Activated T-cell treated with anti-CD3 and anti-CD28 coated beads, Interleukin-2, amount 50 U/mL, for 1 hour (primary cell): ENCODE results near the gene FAF2.
"Not testable (repeated sequence)": the region's sequence is repeated elsewhere in the genome, so short reads cannot be mapped to it uniquely, and the experiment has no call there.

Source experiments
- DNase-seq: peaks from one replicate; pipeline ENCODE4 v3.0.0-alpha.2; 2020

FAF2 gene

DNA sequence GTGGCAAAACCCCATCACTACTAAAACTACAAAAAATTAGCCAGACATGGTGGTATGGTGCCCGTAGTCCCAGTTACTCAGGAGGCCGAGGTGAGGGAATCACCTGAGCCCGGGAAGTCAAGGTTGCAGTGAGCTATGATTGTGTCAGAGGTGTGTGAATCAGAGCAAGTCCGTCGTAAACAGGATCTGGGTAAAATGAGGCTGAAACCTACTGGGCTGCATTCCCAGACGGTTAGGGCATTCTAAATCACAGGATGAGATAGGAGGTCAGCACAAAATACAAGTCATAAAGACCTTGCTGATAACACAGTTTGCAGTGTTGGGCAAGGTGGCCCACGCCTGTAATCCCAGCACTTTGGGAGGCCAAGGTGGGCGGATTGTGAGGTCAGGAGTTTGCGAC is 29.9 kb upstream of the FAF2 start:
- no peak for DNase-seq

DNA sequence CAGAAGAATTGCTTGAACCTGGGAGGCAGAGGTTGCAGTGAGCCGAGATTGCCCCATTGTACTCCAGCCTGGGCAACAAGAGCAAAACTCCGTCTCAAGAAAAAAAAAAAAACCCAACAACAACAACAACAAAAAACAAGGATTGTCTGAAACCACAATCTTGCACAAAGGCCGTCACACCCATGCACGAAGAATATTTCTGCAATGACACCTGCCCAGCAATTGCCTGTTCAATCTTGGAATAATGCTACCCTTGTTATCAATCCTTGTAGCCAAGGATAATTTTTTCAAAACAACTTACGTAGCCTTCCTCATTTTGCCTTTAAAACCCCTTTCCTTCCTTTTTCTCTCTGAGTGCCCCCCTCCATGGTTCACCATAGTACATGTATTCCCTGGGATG is 28.1 kb upstream of the FAF2 start:
- DNase-seq = no peak

DNA sequence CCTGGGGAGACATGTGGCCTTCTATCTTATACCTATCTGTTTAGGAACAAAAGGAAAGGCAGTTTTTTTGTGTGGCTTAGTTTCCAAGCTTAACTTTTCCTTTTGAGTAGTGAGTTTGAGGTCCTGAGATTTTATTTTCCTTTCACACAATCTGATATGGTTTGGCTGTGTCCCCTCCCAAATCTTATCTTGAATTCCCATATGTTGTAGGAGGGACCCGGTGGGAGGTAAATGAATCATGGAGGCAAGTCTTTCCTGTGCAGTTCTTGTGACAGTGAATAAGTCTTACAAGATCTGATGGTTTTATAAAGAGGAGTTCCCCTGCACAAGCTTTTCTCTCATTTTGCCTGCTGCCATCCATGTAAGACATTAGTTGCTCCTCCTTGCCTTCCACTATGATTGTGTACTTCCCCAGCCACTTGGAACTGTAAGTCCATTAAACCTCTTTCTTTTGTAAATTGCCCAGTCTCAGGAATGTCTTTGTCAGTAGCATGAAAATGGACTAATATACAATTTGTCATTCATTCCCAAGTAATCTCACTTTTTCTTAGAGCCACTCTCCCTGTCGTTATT is 27.1 kb upstream of the FAF2 start:
- no peak for DNase-seq

DNA sequence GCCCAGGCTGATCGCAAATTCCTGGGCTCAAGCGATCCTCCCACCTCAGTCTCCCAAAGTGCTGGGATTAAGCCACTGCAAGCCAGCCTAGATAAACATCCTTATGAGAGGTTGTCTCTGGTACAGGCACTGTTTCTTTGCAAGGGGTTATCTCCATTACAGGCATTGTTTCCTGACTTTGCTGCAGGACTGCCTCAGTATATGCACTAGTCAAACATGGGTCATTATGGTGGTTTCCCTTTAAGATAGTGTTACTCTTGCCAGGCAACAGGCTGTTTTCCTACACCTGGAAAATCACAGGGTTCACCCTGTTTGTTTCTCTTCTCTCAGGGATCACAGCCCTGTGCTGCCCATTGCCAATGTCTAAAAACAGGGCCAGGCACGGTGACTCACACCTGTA is 24.0 kb upstream of the FAF2 start:
- no peak for DNase-seq

DNA sequence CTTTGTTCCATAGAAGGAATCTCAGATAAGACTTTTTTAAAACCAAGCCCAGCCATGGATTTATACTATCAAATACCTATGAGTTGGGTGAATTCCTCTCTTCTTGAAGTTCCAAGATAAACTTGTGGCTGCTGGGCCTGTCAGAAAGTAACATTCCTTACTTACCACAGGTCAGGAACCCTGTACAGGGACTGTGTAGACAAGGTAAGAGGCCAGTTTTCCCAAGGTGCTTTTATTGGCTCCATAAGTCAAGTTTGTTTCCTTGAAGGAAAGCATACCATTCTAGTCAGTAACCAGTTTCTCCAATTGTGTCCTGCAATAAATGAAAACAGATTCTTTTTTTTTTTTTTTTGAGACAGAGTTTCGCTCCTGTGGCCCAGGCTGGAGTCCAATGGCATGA is 23.0 kb upstream of the FAF2 start:
- no peak for DNase-seq

DNA sequence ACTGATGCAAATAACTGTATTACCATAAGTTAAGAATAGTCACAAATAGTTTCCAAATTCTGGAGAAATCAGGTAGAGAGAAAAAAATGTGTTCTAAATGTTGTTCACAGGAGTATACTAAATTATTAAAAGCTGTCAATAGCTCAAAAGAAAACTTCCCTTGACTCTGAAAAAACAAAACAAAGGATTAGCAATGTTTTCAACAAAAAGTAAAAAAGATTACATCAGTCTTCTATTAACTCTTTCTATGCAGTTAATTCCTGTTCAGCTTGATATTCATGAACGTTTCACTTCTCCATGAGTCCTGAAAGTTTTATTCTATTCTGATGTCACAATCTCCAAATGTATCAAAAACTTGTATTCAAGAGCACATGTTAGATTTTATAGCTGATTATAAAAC is 22.4 kb upstream of the FAF2 start:
- no peak for DNase-seq

DNA sequence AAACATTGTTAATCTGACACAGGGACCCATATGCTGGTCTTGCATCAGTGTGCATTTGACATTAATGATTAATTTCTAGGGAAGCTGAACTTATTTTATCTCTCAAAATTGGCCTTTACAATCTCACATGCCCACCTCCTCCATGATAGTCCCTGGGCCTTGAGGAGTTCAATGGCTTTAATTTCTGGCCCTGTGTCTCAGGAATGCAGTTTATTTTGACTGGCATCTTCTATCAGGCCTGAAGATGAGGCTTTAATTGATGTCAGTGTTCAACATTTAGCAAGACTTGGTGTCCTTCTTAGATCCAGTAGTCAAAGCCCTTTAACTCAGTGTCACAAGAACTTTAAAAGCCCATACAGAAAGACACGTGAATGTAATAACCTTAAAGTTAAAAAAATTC is 21.3 kb upstream of the FAF2 start:
- no peak for DNase-seq

DNA sequence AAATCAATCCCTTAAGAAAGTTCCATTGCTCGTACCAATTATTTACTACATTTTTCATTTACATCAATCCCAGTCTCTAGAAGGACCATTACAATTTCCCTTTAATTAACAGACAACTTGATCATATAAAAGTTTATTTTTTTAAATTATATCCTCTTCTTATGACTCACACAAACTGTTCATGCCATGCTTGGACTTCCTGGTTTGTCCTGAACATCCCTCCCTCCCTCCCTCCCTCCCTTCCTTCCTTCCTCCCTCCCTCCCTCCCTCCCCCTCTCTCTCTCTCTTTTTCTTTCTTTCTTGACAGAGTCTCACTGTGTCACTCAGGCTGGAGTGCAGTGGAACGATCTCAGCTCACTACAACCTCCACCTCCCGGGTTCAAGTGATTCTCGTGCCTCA is 20.2 kb upstream of the FAF2 start:
- DNase-seq = no peak

DNA sequence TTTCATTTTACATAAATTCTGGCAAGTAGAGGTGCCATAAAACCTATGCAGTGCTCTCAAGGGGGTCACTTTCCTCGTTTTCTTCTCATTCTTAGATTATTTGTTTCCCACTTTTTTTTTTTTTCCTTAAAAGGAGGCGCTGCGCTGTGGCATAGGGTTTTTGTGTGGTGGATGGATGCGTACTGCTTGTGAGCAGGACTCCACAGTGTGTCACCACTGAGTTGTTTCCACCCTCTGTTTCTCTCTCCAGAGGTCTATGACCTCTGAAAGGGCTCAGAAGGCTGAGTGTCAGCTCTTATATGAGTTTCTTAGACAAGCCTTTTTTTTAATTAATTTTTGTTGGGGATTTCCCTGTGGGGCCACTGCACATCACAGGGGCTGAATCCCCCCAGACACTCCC is 18.2 kb upstream of the FAF2 start:
- DNase-seq = no peak

DNA sequence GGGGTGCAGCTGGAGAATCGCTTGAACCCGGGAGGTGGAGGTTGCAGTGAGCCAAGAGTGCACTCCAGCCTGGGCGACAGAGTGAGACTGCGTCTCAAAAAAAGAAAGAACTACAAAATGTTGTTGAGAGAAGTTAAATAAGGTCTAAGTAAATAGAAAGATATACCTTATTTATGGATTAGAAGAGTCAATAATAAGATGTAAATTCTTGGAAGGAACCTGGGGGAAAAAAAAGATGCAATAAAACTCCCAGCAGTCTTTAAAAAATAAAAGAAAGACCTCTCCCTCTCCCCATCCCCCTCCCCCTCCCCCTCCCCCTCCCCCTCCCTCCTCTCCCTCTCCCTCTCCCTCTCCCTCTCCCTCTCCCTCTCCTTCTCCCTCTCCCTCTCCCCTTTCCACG is 15.5 kb upstream of the FAF2 start:
- no peak for DNase-seq

DNA sequence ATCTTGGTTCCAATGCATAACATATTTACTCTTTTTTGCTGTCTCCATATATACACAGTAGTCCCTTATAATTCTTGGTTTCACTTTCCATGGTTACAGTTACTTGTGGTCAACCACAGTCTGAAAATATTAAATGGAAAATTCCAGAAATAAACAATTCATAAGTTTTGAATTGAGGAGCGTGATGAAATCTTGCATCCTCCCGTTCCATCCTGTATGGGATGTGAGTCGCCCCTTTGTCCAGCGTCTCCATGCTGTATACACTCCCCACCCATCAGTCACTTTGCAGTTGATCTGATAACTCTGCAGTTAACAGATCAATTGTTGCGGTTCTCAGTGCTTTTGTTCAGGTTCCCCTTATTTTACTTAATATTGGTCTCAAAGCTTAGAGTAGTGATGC is 11.5 kb upstream of the FAF2 start:
- no peak for DNase-seq

DNA sequence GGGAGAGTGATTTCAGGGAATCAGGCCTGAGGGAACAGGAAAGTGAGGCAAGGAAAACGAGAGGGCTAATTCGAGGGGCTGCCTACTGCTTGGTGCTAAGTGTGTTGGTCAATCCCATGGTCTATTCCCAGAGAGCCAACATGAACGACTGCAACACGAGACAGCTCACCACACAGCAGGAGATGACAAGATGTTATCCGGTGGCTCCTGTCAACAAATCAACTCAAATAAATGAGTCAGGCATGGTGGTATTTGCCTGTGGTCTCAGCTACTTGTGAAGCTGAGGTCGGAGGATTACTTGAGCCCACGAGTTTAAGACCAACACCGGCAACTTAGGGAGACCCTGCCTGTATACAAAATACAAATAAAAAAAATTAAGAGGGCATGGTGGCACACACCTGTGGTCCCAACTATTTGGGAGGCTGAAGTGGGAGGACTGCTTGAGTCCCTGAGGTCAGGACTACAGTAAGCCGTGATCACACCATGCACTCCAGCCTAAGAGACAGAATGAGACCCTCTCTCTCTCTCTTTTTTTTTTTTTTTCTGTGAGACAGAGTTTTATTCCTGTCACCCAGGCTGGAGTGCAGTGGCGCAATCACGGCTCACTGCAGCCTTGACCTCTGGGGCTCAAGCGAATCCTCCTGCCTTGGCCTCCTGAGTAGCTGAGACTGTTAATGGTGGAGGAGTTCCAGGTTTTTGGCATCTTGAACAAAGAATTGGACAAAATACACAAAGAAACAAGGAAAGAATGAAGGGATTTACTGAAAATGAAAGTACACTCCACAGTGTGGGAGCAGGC is 9.0 kb upstream of the FAF2 start:
- DNase-seq = no peak

DNA sequence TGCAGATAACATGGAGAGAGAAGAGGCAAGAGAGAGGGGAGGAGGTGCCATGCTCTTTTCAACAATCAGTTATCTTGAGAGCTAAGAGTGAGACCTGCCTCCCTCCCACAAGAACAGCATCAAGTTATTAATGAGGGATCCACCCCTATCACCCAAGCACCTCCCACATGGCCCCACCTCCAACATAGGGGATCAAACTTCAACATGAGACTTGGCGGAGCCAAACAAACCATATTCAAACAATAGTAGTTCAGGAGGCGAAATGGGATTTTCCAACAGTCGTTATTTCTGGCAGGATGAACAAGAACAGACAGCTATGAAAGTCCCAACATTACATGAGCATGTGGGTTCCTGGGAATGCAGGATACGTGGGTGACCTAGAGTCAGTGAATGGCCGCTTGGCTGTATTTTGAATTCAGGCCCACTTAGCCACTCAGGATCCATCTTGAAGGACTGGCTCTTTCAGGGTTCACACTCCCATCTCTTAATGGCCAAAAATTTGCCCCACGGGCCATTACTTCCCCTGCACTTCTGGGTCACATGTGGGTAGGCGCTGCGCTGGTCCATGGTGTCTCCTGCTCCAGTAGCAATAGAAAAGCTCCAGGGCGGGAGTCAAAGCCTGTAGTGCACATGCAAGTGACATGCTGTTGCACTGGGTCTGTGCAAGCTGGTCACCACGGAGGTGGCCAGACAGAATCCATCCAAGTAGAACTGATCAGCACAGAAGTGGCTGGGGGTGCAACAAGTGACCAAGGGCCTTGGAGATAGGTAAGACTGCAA is 7.1 kb upstream of the FAF2 start:
- no peak for DNase-seq

DNA sequence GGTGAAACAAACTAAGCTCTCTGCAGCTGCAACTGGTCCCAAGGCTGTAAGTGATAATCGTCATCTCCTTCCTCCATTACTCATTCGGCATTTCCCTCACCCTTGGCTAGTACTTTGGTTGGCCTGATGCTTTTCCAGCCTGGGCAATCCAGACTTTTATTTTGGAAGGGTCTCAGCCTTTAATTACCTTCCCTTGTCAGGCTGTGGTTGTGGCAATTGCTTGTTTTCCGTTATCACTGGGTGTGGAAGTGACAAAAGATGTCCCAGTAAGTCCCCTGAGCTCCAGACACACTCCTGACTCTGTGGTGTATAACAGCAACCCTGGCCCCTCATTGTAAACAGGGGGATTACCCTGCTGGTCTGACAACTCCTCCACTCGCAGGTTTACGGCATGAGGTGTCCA is 6.3 kb upstream of the FAF2 start:
- no peak for DNase-seq

DNA sequence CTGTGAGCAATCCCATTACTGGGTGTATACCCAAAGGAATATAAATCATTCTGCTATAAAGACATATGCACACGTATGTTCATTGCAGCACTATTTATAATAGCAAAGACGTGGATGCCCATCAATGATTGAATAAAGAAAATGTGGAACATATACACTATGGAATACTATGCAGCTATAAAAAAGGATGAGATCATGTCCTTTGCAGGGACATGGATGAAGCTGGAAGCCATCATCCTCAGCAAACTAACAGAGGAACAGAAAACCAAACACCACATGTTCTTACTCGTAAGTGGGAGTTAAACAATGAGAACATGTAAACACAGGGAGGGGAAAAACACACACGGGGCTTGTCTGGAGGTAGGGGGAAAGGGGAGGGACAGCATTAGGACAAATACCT is 5.3 kb upstream of the FAF2 start:
- not testable (repeated sequence) for DNase-seq

DNA sequence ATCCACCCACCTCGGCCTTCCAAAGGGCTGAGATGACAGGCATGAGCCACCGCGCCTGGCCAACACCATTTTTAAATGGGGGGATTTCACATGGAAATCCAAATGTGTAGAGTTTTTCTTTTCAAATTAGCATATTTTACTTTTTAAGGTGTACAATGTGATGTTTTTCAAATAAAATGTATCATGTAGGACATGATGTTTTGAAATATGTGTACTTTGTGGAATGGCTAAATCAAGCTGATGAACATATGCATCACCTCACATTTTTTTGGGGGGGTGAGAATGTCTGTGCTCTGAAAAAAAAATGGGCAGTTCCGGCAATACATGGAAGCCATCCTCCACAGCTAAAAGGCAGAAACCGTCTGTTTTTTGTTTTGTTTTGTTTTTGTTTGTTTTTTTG is 3.4 kb upstream of the FAF2 start:
- DNase-seq = no peak

DNA sequence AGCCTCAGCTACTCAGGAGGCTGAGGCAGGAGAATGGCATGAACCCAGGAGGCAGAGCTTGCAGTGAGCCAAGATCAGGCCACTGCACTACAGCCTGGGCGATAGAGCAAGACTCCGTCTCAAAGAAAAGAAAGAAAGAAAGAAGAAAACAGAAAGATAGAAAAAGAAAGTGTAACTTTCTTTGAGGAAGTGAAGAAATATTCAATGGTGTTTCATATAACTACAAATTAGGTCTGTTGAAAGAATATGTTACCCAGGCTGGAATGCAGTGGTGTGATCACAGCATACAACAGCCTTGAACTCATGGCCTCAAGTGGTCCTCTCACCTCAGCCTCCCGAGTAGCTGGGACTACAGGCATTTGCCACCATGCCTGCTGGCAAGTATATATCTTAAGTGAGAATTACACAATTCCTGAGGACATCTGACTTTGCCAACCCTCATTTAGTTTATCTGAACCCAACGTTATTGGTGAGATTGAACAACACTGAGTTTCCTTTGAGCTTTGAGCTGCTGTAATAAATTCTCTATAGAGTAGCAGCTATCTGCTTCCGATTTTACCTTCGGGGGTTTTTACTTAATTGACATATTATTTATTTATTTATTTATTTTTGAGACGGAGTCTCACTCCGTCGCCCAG is 2.0 kb upstream of the FAF2 start:
- DNase-seq = no peak

DNA sequence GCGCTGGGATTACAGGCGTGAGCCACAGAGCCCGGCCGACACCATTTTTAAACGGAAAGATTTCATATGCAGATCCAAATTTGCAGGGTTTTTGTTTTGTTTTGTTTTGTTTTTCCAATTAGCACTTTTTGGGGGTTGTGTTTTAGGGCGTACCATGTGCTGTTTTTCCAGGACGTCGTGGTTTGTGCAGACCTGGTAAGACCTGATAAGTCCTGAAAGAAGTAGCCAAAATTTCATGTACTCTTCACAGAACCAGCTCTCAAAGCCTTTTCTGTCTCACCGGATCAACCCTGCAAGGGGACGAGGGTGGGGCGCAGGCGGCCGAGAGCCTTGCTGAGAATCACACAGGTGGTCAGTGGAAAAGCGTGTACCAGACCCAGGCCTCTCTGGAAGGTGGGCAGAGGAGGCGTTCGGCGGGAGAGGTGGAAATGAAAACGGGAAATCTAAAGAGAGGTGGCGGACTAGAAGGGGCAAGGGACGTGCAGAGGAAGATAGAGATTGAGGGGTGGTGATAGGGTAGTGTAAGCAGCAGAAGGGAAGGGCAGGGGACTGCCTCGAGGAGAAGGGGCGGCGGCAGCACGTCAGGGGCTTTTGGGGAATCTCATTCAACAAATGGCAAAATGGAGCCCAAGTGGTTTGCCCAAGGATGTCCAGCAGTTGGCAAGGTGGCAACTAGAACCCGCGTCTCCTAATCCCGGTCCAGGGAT is 1.1 kb upstream of the FAF2 start:
- peak; percentile 33 for DNase-seq

DNA sequence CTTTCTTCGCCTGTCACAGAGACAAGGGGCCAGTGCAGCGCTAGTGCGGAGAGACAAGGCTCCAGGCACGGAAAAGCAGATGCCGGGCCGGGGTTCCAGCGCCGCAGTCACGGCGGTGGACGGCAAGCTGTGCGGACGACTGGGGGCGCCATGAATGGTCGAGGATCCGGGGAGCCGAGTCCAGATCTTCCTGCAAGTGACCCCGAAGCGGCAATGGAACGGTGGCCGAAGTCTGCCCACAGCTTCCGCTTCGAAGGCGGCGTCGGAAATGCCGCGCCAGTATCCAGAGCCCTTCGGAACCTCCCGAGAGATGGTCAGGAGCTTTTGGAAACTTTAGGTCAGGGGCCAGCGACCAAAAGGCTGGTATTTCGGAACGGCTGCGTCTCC is 601 bp upstream of the FAF2 start:
- no peak for DNase-seq

DNA sequence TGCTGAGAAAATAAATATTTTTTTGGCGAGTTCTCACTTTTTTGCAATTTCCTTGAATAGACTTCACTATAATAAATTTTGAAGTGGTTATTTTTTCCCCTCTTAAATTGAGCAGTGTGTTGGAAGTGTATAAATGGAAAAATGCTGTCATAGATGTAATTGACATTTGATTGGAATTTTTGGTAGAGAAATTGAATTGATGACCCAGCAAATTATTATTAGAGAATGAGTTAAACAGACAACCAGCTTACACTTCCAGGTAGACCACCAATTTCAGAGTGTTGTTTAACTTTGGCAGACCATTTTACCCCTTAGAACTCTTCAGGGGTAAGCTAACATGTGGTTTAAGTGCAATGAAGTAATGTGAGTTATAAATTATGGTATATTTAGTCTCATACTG is 1.9 kb downstream of the FAF2 start:
- DNase-seq = no peak

DNA sequence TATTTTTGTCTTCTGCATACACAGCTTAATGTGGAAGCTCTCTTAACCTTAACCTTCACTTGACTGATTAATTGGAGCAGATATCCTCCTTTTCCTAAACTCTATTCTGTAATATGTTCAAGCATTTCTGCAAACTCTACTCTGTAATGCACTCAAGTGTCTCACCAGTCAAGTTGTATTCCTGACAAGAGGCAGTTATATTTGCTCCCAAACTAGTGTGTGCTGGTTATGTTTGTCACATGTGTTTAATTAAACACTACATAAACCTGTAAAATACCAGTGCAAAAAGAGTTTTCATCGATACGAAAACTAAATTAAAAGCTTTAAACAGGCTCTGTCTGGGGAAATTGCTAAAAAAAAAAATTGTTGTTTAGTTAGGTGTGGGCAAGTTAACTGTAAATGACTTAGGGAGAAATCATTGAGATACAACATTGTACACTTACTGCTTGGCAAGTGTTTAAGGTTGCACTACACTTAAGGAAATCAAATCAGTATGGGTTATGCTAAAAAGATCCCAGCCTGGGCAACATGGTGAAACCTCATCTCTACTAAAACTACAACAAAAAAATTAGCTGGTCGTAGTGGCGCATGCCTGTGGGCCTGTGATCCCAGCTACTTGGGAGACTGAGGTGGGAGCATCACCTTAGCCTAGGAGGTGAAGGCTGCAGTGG is 6.7 kb downstream of the FAF2 start:
- DNase-seq = no peak

DNA sequence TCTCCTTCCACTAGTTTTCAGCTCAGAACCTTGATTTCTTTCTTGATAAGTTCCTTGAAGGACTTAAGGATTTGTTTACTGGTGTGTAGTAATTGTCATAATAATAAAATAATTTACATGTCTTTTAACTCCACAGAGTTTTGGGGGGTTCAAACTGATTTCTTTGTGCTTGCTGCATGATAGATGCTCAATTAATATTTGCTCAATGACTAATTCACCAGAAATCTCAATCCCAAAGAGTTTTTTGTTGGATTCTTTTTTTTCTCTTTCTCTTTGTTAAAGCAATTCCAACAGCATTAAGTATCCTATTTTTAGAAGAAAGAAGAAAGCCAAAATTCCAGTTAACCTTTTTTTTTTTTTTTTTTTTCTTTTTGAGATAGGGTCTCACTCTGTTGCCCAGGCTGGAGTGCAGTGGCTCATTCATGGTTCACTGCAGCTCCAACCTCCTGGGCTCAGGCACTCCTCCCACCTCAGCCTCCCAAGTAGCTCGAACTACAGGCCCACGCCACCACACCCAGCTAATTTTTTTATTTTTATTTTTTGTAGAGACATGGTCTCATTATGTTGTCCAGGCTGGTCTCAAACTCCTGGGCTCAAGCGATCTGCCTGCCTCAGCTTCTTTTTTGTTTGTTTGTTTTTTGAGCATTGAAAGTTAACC is 10.8 kb downstream of the FAF2 start:
- DNase-seq = no peak
